GM13977 (cell line): ENCODE data around the gene ACAP3.

Experiments used
- DNase-seq: peaks from one replicate; pipeline ENCODE4 v3.0.0; 2012; ENCODE audit warnings: low spot score
- CTCF ChIP-seq: IDR thresholded peaks from 2 replicates; pipeline ENCODE4 v1.5.1; 2012; ENCODE audit warnings: mild to moderate bottlenecking, control low read depth; ENCODE audit not compliant: insufficient read depth; ENCODE audit errors: extremely low read depth, missing control alignments
- in situ Hi-C: fragments of 300-500 bp; cut with MboI; formaldehyde crosslinking; loops from one replicate; pipeline ENCODE4 v1.12.0; 2022; ENCODE audit warnings: low sequenced_read_pairs, low pct_unique_long_range_greater_than_20kb, mixed read lengths, inconsistent platforms; ENCODE audit not compliant: unreplicated experiment

ACAP3 gene

GRCh38 chr1:1334835-1335234 is 27.1 kb upstream of the ACAP3 start:
- DNase-seq: no peak
- TF ChIP-seq CTCF: no peak
- in situ Hi-C loops: no loop called here

- DNase-seq: no peak
- in situ Hi-C loops: no loop called here
- no peak for TF ChIP-seq CTCF
These were observed 26.0 kb upstream of the ACAP3 start for GRCh38 chr1:1333551-1334241.

GRCh38 chr1:1332774-1333480 is 25.2 kb upstream of the ACAP3 start:
- DNase-seq: no peak
- no peak for TF ChIP-seq CTCF
- in situ Hi-C loops: no loop called here

GRCh38 chr1:1332031-1332755 is 24.5 kb upstream of the ACAP3 start:
- no peak for DNase-seq
- in situ Hi-C loops: no loop called here
- no peak for TF ChIP-seq CTCF

- TF ChIP-seq CTCF: no peak
- in situ Hi-C loops: no loop called here
- no peak for DNase-seq
These were observed 23.6 kb upstream of the ACAP3 start, which contains the start of gene TAS1R3 for GRCh38 chr1:1331068-1331965. TAS1R3 (plus strand) TSS chr1:1331280; CDS start chr1:1331346, 66 bp downstream.

- no peak for DNase-seq
- in situ Hi-C loops: no loop called here
These were observed 22.8 kb upstream of the ACAP3 start for GRCh38 chr1:1330366-1331067.

More at GRCh38 chr1:1330366-1331067, 22.8 kb upstream of the ACAP3 start:
- no peak for TF ChIP-seq CTCF
